Right lobe of liver (tissue), 4 donors: ENCODE data around the gene PRKCG.

Source experiments
- CTCF ChIP-seq, 4 donors: fragments of 200-600 bp in 3 of 4; fragments of 450-650 bp in 1 of 4; IDR thresholded peaks; one replicate each; pipeline versions ENCODE4 v1.5.1 to v1.8.0; 2016 to 2022; ENCODE audit warnings: antibody characterized with exemption in 4 of 4, mild to moderate bottlenecking in 2 of 4
- POLR2A ChIP-seq: fragments of 450-650 bp; IDR thresholded peaks from one replicate; pipeline ENCODE4 v1.6.1; 2017; ENCODE audit warnings: antibody characterized with exemption, mild to moderate bottlenecking
- donor health status: DM: no; HTN: no; CAD: no.
- donor health status: DM: no; HTN: no; CAD: no.
- donor health status: DM: no; HTN: yes; CAD: no.

GRCh38 chr19:53945441-53945840, 63.4 kb downstream of the PRKCG start:
- TF ChIP-seq CTCF (IDR thresholded peaks at IDR 0.05) (no peak), POLR2A (no peak)
